Keratinocyte (primary cell): ENCODE measurements around the gene SELENOO. TPM values are rescaled to one million over a fixed set of nuclear protein-coding genes. Genes with fewer than 3 reads are reported as not detected.

ENCODE experiments used
- DNase-seq: peaks from one replicate; pipeline ENCODE4 v3.0.0-alpha.2; 2011; ENCODE audit warnings: low read depth, missing footprints, low spot score
- FAIRE-seq: peaks from 2 replicates; lab custom pipeline; 2011; peaks lifted over from hg19 to GRCh38; lab: Jason Lieb, UNC
- H2AFZ ChIP-seq: 2 replicates; pipeline ENCODE4 v1.6.0; 2012; ENCODE audit warnings: low read length, control low read depth, inconsistent platforms; ENCODE audit not compliant: control insufficient read depth
- H3K27ac ChIP-seq: 2 replicates; pipeline ENCODE4 v1.5.1; 2011; ENCODE audit warnings: low read length; ENCODE audit not compliant: control insufficient read depth, insufficient read depth
- H3K27me3 ChIP-seq: 3 replicates; pipeline ENCODE4 v1.6.0; 2011; ENCODE audit warnings: low read length; ENCODE audit not compliant: control insufficient read depth, insufficient read depth; ENCODE audit errors: extremely low read depth
- H3K36me3 ChIP-seq, 2 experiments: 2 replicates in 1 of 2; 3 replicates in 1 of 2; pipeline ENCODE4 v1.5.1; 2011; ENCODE audit warnings: low read length in 2 of 2, mild to moderate bottlenecking in 1 of 2; ENCODE audit not compliant: control insufficient read depth in 2 of 2, insufficient read depth in 2 of 2; ENCODE audit errors: extremely low read depth in 1 of 2
- H3K4me1 ChIP-seq: 3 replicates; pipeline ENCODE4 v1.5.1; 2011; ENCODE audit warnings: low read length; ENCODE audit not compliant: control insufficient read depth, insufficient read depth; ENCODE audit errors: extremely low read depth
- H3K4me2 ChIP-seq: 3 replicates; pipeline ENCODE4 v1.6.0; 2011; ENCODE audit warnings: low read depth, low read length; ENCODE audit not compliant: control insufficient read depth, insufficient read depth; ENCODE audit errors: extremely low read depth
- H3K4me3 ChIP-seq, 3 experiments: fragments of 200-600 bp in 1 of 3; sonication (generic) in 1 of 3; 2 replicates in 2 of 3; 3 replicates in 1 of 3; pipeline ENCODE4 v1.5.1; 2011 to 2016; ENCODE audit warnings: low read length in 3 of 3, mild to moderate bottlenecking in 3 of 3, control low read depth in 2 of 3, inconsistent platforms in 1 of 3, low read depth in 1 of 3, mixed read lengths in 1 of 3, mixed run types in 1 of 3, moderate library complexity in 1 of 3; ENCODE audit not compliant: control insufficient read depth in 2 of 3, insufficient read depth in 2 of 3; ENCODE audit errors: extremely low read depth in 1 of 3
- H3K79me2 ChIP-seq: 2 replicates; pipeline ENCODE4 v1.6.0; 2012; ENCODE audit warnings: low read length; ENCODE audit not compliant: control insufficient read depth, insufficient read depth
- H3K9ac ChIP-seq: 3 replicates; pipeline ENCODE4 v1.6.0; 2011; ENCODE audit warnings: low read length; ENCODE audit not compliant: control insufficient read depth, insufficient read depth; ENCODE audit errors: extremely low read depth
- H3K9me1 ChIP-seq: 3 replicates; pipeline ENCODE4 v1.6.0; 2011; ENCODE audit warnings: low read length; ENCODE audit not compliant: control insufficient read depth, insufficient read depth; ENCODE audit errors: extremely low read depth
- H3K9me3 ChIP-seq: 2 replicates; pipeline ENCODE4 v1.5.1; 2012; ENCODE audit warnings: low read depth, low read length; ENCODE audit not compliant: control insufficient read depth
- H4K20me1 ChIP-seq: 3 replicates; pipeline ENCODE4 v1.6.0; 2011; ENCODE audit warnings: low read length; ENCODE audit not compliant: control insufficient read depth, insufficient read depth; ENCODE audit errors: extremely low read depth
- EZH2 ChIP-seq: IDR thresholded peaks from one replicate; pipeline ENCODE4 v1.6.1; 2012; ENCODE audit warnings: inconsistent platforms, mild to moderate bottlenecking, low read length, moderate library complexity
- dilution Hi-C: fragments of 300-500 bp; cut with MboI; formaldehyde crosslinking; loops from one replicate; pipeline ENCODE4 v1.7.0; 2020; ENCODE audit warnings: low sequenced_read_pairs; ENCODE audit not compliant: extremely low pct_ligation_motif_present
- polyA plus RNA-seq, 5 experiments: library from polyadenylated mRNA; depleted of rRNA in 3 of 5; stranded (reverse) in 3 of 5; stranded (forward) in 1 of 5; unstranded in 1 of 5; fragments of >200 nt; gene quantifications; 1 replicate in 1 of 5; 2 replicates in 3 of 5; 3 replicates in 1 of 5; pipeline versions ENCODE4 v1.2.1 to v1.2.3, GENCODE V29; 2011 to 2012; ENCODE audit warnings: missing spikeins in 2 of 5, low read depth in 1 of 5, low replicate concordance in 1 of 5
- TF ChIP-seq, protein P1 (sequence below), 3 experiments: IDR thresholded peaks in 1 of 3; conservative IDR thresholded peaks in 1 of 3; optimal IDR thresholded peaks in 1 of 3; 2 replicates in 2 of 3; 3 replicates in 1 of 3; pipeline versions ENCODE3 to v1.5.1; 2011; ENCODE audit warnings: low read length in 3 of 3, mild to moderate bottlenecking in 3 of 3, moderate library complexity in 2 of 3, control low read depth in 1 of 3, inconsistent platforms in 1 of 3; ENCODE audit not compliant: insufficient read depth in 2 of 3; ENCODE audit errors: extremely low read depth in 1 of 3

Gene SELENOO
- polyA plus RNA-seq, 1 donor (not counting 4 experiments of a cell fraction or from before 2014, with no cell fraction given), result 14.4 TPM

- Histone ChIP-seq H3K79me2 (no peaks in the 10 kb centered on the region), H3K36me3 (peaks cover 21 to 50% of the 10 kb centered on the region in 2 experiments), H3K4me3 (no peak overlapping the region), H4K20me1 (no peaks in the 10 kb centered on the region), H3K9me1 (no peaks in the 10 kb centered on the region), H3K4me2 (no peak overlapping the region), H3K27me3 (no peaks in the 10 kb centered on the region), H3K9ac (no peak overlapping the region), H3K4me1 (no peaks in the 10 kb centered on the region), H3K9me3 (no peaks in the 10 kb centered on the region), H2AFZ (no peak overlapping the region), H3K27ac (no peak overlapping the region)
- TF ChIP-seq, protein P1, sequence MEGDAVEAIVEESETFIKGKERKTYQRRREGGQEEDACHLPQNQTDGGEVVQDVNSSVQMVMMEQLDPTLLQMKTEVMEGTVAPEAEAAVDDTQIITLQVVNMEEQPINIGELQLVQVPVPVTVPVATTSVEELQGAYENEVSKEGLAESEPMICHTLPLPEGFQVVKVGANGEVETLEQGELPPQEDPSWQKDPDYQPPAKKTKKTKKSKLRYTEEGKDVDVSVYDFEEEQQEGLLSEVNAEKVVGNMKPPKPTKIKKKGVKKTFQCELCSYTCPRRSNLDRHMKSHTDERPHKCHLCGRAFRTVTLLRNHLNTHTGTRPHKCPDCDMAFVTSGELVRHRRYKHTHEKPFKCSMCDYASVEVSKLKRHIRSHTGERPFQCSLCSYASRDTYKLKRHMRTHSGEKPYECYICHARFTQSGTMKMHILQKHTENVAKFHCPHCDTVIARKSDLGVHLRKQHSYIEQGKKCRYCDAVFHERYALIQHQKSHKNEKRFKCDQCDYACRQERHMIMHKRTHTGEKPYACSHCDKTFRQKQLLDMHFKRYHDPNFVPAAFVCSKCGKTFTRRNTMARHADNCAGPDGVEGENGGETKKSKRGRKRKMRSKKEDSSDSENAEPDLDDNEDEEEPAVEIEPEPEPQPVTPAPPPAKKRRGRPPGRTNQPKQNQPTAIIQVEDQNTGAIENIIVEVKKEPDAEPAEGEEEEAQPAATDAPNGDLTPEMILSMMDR (optimal IDR thresholded peaks at IDR 0.05 in 1 of 3, IDR thresholded peaks at IDR 0.05 in 1 of 3, conservative IDR thresholded peaks at IDR 0.05 in 1 of 3; ENCODE audit: extremely low read depth in 1 of 3, insufficient read depth in 2 of 3, low read length in 3 of 3), result no peak
- no peak for TF ChIP-seq EZH2
- DNase-seq, result no peak
- dilution Hi-C loops, result no loop called here
- no peak for FAIRE-seq
Measured at GRCh38 chr22:50222508-50222907, 21.7 kb downstream of the SELENOO start.

GRCh38 chr22:50224071-50224470 is 23.3 kb downstream of the SELENOO start:
- Histone ChIP-seq H2AFZ (no peak overlapping the region), H3K4me2 (no peak overlapping the region), H3K9me3 (no peaks in the 10 kb centered on the region), H3K9me1 (no peaks in the 10 kb centered on the region), H3K36me3 (peaks cover 22 to 43% of the 10 kb centered on the region in 2 experiments), H3K4me3 (no peak overlapping the region), H3K4me1 (no peaks in the 10 kb centered on the region), H4K20me1 (no peaks in the 10 kb centered on the region), H3K9ac (no peak overlapping the region), H3K27me3 (no peaks in the 10 kb centered on the region), H3K27ac (no peak overlapping the region), H3K79me2 (no peaks in the 10 kb centered on the region)
- dilution Hi-C loops, result no loop called here
- FAIRE-seq (no peak), DNase-seq (no peak)
- TF ChIP-seq, protein P1 (optimal IDR thresholded peaks at IDR 0.05 in 1 of 3, IDR thresholded peaks at IDR 0.05 in 1 of 3, conservative IDR thresholded peaks at IDR 0.05 in 1 of 3; ENCODE audit: extremely low read depth in 1 of 3, insufficient read depth in 2 of 3, low read length in 3 of 3), result no peak
- no peak for TF ChIP-seq EZH2
